DND-41 (cell line): ENCODE results near the gene NME4.
"Not testable (repeated sequence)": the region's sequence is repeated elsewhere in the genome, so short reads cannot be mapped to it uniquely, and the experiment has no call there.

Source experiments
- CTCF ChIP-seq: IDR thresholded peaks from 2 replicates; pipeline ENCODE4 v1.5.1; 2012; ENCODE audit warnings: borderline replicate concordance, low read length, moderate library complexity, mild to moderate bottlenecking; ENCODE audit not compliant: poor library complexity, severe bottlenecking; ENCODE audit errors: extremely low read depth
- EZH2 ChIP-seq: IDR thresholded peaks from 3 replicates; pipeline ENCODE4 v1.6.1; 2012; ENCODE audit warnings: borderline replicate concordance, low read depth, mild to moderate bottlenecking, moderate library complexity, low read length, inconsistent platforms; ENCODE audit not compliant: severe bottlenecking

DNA sequence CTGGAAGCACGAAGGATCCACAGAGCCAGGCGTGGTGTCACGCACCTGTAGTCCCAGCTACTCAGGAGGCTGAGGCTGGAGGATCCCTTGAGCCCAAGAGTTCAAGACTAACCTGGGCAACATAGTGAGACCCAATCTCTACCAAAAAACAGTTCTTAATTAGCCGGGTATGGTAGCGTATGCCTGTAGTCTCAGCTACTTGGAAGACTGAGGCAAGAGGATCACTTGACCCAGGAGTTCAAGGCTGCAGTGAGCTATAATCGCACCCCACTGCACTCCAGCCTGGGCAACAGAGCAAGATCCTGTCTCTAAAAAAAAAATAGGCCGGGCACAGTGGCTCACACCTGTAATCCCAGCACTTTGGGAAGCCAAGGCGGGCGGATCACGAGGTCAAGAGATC, 48.5 kb upstream of the NME4 start:
- not testable (repeated sequence) for TF ChIP-seq CTCF, EZH2
